Esophagus muscularis mucosa (tissue), 4 donors: Measurements from ENCODE around the gene NUPR2. TPM values are rescaled to one million over a fixed set of nuclear protein-coding genes. Genes with fewer than 3 reads are reported as not detected.
"Not testable (repeated sequence)": the region's sequence is repeated elsewhere in the genome, so short reads cannot be mapped to it uniquely, and the experiment has no call there.

Experiments used
- DNase-seq: peaks from one replicate; pipeline ENCODE4 v3.0.0-alpha.2; 2017; ENCODE audit errors: extremely low spot score
- H3K27ac ChIP-seq, 4 donors: fragments of 200-600 bp; sonication (generic); replicated peaks in 1 of 4; 1 replicate in 3 of 4; 2 replicates in 1 of 4; pipeline ENCODE4 v1.5.1; 2016 to 2019; ENCODE audit warnings: mild to moderate bottlenecking in 1 of 4
- H3K27me3 ChIP-seq, 4 donors: fragments of 200-600 bp; sonication (generic); one replicate each; pipeline versions ENCODE4 v1.5.1 to v1.6.0; 2016 to 2019
- H3K36me3 ChIP-seq, 4 donors: fragments of 200-600 bp; sonication (generic); one replicate each; pipeline ENCODE4 v1.5.1; 2016 to 2019
- H3K4me1 ChIP-seq, 4 donors: fragments of 200-600 bp; sonication (generic); one replicate each; pipeline ENCODE4 v1.5.1; 2016 to 2019
- H3K4me3 ChIP-seq, 4 donors: fragments of 200-600 bp; sonication (generic); 1 replicate in 2 of 4; 2 replicates in 2 of 4; pipeline ENCODE4 v1.5.1; 2016 to 2019; ENCODE audit warnings: mild to moderate bottlenecking in 4 of 4, moderate library complexity in 1 of 4
- H3K9me3 ChIP-seq, 4 donors: fragments of 200-600 bp; sonication (generic); 1 replicate in 3 of 4; 2 replicates in 1 of 4; pipeline ENCODE4 v1.5.1; 2016 to 2019
- CTCF ChIP-seq, 3 experiments: fragments of 200-600 bp in 2 of 3; fragments of 450-650 bp in 1 of 3; sonication (generic) in 2 of 3; IDR thresholded peaks; one replicate each; pipeline ENCODE4 v1.5.1; 2017 to 2019; ENCODE audit warnings: antibody characterized with exemption in 3 of 3, mild to moderate bottlenecking in 2 of 3, moderate library complexity in 1 of 3
- EP300 ChIP-seq: sonication (generic); formaldehyde crosslinking; IDR thresholded peaks from one replicate; pipeline ENCODE4 v1.6.1; 2017; ENCODE audit warnings: antibody characterized with exemption
- POLR2A ChIP-seq: fragments of 450-650 bp; IDR thresholded peaks from one replicate; pipeline ENCODE4 v1.6.1; 2017; ENCODE audit warnings: antibody characterized with exemption, moderate library complexity, mild to moderate bottlenecking, low read depth
- POLR2AphosphoS5 ChIP-seq, 2 donors: sonication (generic); formaldehyde crosslinking; IDR thresholded peaks; one replicate each; pipeline ENCODE4 v1.6.1; 2017; ENCODE audit warnings: antibody characterized with exemption in 2 of 2
- WGBS: methylation state at CpG from one replicate; pipeline ENCODE4 v1.1.5; 2018; 5-methylcytosine and 5-hydroxymethylcytosine counted together
- intact Hi-C: fragments of 100-400 bp; cut with DNase I; formaldehyde crosslinking; loops from one replicate; pipeline ENCODE4 v1.15.1; 2023
- total RNA-seq, 4 donors: library from RNA; depleted of rRNA; stranded (reverse); fragments of >200 nt; gene quantifications; one replicate each; pipeline versions ENCODE4 v1.1.0 to v1.2.1, GENCODE V29; 2016

NUPR2 gene
- total RNA-seq, 4 donors from 2014 or later = not detected

GRCh38 chr7:56124981-56125380, 8.8 kb upstream of the NUPR2 start:
- WGBS = 79% methylated on average over 4 of the region's 6 CpGs
- no peak overlapping the region for H3K4me3 ChIP-seq

GRCh38 chr7:56121440-56121839, 5.2 kb upstream of the NUPR2 start:
- no peaks in the 10 kb centered on the region for H3K9me3 ChIP-seq
- DNase-seq = no peak
- peaks cover 0 to 11% (median 0%) of the 10 kb centered on the region in 4 donors for H3K27me3 ChIP-seq
- intact Hi-C loops = no loop called here
- H3K36me3 ChIP-seq = no peaks in the 10 kb centered on the region
- H3K4me1 ChIP-seq = peaks cover 0 to 6% (median 0%) of the 10 kb centered on the region in 4 donors
- no peak overlapping the region for H3K4me3 ChIP-seq
- no peak overlapping the region for H3K27ac ChIP-seq
- 83% methylated on average over 6 of the region's 6 CpGs for WGBS
- TF ChIP-seq POLR2AphosphoS5 (IDR thresholded peaks at IDR 0.05) (no peak), POLR2A (no peak), EP300 (no peak), CTCF (IDR thresholded peaks at IDR 0.05) (no peak)

More at GRCh38 chr7:56124981-56125380, 8.8 kb upstream of the NUPR2 start:
- Histone ChIP-seq H3K27ac (no peak overlapping the region), H3K4me1 (peaks cover 0 to 11% (median 0%) of the 10 kb centered on the region in 4 donors), H3K9me3 (no peaks in the 10 kb centered on the region), H3K36me3 (no peaks in the 10 kb centered on the region), H3K27me3 (no peaks in the 10 kb centered on the region)
- no peak for TF ChIP-seq EP300
- no peak for TF ChIP-seq POLR2AphosphoS5 (IDR thresholded peaks at IDR 0.05)
- TF ChIP-seq CTCF (IDR thresholded peaks at IDR 0.05) = no peak
- no peak for TF ChIP-seq POLR2A
- intact Hi-C loops = no loop called here
- no peak for DNase-seq

- intact Hi-C loops, DNase-seq, H3K4me1 ChIP-seq, H3K27ac ChIP-seq, H3K9me3 ChIP-seq, H3K36me3 ChIP-seq, H3K4me3 ChIP-seq: not testable (repeated sequence)
- WGBS = 75% methylated on average over 3 of the region's 3 CpGs
- H3K27me3 ChIP-seq = peaks cover 0 to 37% (median 8%) of the 10 kb centered on the region in 4 donors
Observed at GRCh38 chr7:56112244-56112643, 4.0 kb downstream of the NUPR2 start.

GRCh38 chr7:56110611-56111010, 5.6 kb downstream of the NUPR2 start:
- TF ChIP-seq POLR2AphosphoS5 (IDR thresholded peaks at IDR 0.05) = no peak
- TF ChIP-seq POLR2A = no peak
- no peak for TF ChIP-seq EP300
- no peak for TF ChIP-seq CTCF (IDR thresholded peaks at IDR 0.05)
- H3K4me1 ChIP-seq = peaks cover 0 to 8% (median 7%) of the 10 kb centered on the region in 4 donors
- 60% methylated on average over 1 of the region's 1 CpG for WGBS
- no peak for DNase-seq
- H3K27ac ChIP-seq = no peak overlapping the region
- no peak overlapping the region for H3K4me3 ChIP-seq
- intact Hi-C loops = no loop called here
- peaks cover 0 to 21% (median under 1%) of the 10 kb centered on the region in 4 donors for H3K27me3 ChIP-seq
- H3K36me3 ChIP-seq = no peaks in the 10 kb centered on the region
- no peaks in the 10 kb centered on the region for H3K9me3 ChIP-seq

GRCh38 chr7:56107954-56108258, 8.3 kb downstream of the NUPR2 start:
- 96% methylated on average over 1 of the region's 1 CpG for WGBS
- no peak for DNase-seq
- peaks cover 11 to 29% (median 23%) of the 10 kb centered on the region in 4 donors for H3K4me1 ChIP-seq
- H3K27me3 ChIP-seq = peaks cover 0 to 10% (median 0%) of the 10 kb centered on the region in 4 donors
- H3K9me3 ChIP-seq = no peaks in the 10 kb centered on the region
- H3K27ac ChIP-seq = no peak overlapping the region
- intact Hi-C loops = no loop called here
- TF ChIP-seq CTCF (IDR thresholded peaks at IDR 0.05) (no peak), POLR2A (no peak), POLR2AphosphoS5 (IDR thresholded peaks at IDR 0.05) (no peak), EP300 (no peak)
- no peak overlapping the region for H3K4me3 ChIP-seq
- H3K36me3 ChIP-seq = peaks cover 14 to 17% (median 15%) of the 10 kb centered on the region in 4 donors
